H1 (cell line): Measurements from ENCODE around the gene FOXO4. TPM values are rescaled to one million over a fixed set of nuclear protein-coding genes. Genes with fewer than 3 reads are reported as not detected.

Experiments
- CTCF ChIA-PET: fragments of 300-600 bp; sonication (Branson Sonifier 250); formaldehyde crosslinking; loops from one replicate; lab custom pipeline; 2021; ENCODE audit not compliant: partially characterized antibody; lab: Charles Lee
- POLR2A ChIA-PET: fragments of 300-600 bp; sonication (Branson Sonifier 250); formaldehyde crosslinking; loops from one replicate; lab custom pipeline; 2021; ENCODE audit warnings: inconsistent platforms; ENCODE audit not compliant: partially characterized antibody; lab: Charles Lee
- DNase-seq, 2 experiments: peaks; one replicate each; pipeline versions ENCODE4 v3.0.0 to v3.0.0-alpha.2; 2010 to 2022; ENCODE audit warnings: low spot score in 2 of 2, low read depth in 1 of 2, mixed read lengths in 1 of 2
- FAIRE-seq: peaks from 2 replicates; lab custom pipeline; 2011; peaks lifted over from hg19 to GRCh38; lab: Jason Lieb, UNC
- H2AFZ ChIP-seq: 2 replicates; pipeline ENCODE4 v1.8.1; 2012; ENCODE audit warnings: low read length, inconsistent platforms
- H2AK5ac ChIP-seq: 2 replicates; pipeline ENCODE4 v1.6.1; 2013; ENCODE audit warnings: low read depth, low read length
- H2BK120ac ChIP-seq: replicated peaks from 2 replicates; pipeline ENCODE3; 2013; ENCODE audit warnings: low read depth, low read length, inconsistent platforms
- H2BK12ac ChIP-seq: 2 replicates; pipeline ENCODE4 v1.6.1; 2013; ENCODE audit warnings: low read depth, low read length
- H2BK15ac ChIP-seq: 2 replicates; pipeline ENCODE4 v1.6.1; 2013; ENCODE audit warnings: low read length
- H2BK20ac ChIP-seq: 2 replicates; pipeline ENCODE4 v1.6.1; 2013; ENCODE audit warnings: low read length
- H2BK5ac ChIP-seq: 2 replicates; pipeline ENCODE4 v1.6.1; 2013; ENCODE audit warnings: low read depth, low read length
- H3K14ac ChIP-seq: 2 replicates; pipeline ENCODE4 v1.6.1; 2013; ENCODE audit warnings: inconsistent platforms; ENCODE audit not compliant: insufficient read length
- H3K18ac ChIP-seq: 2 replicates; pipeline ENCODE4 v1.6.1; 2013; ENCODE audit warnings: low read length; ENCODE audit errors: extremely low read depth
- H3K23ac ChIP-seq: 2 replicates; pipeline ENCODE4 v1.6.1; 2013; ENCODE audit warnings: inconsistent platforms; ENCODE audit not compliant: insufficient read length
- H3K23me2 ChIP-seq: 2 replicates; pipeline ENCODE4 v1.6.1; 2013; ENCODE audit warnings: low read depth, low read length
- H3K27ac ChIP-seq: 2 replicates; pipeline ENCODE4 v1.6.1; 2011; ENCODE audit warnings: low read depth, low read length, inconsistent platforms
- H3K27me3 ChIP-seq, 4 experiments: replicated peaks in 1 of 4; 1 replicate in 1 of 4; 2 replicates in 3 of 4; pipeline versions ENCODE4 v1.6.1 to v1.8.1; 2011 to 2013; ENCODE audit warnings: low read length in 3 of 4, mild to moderate bottlenecking in 3 of 4, inconsistent platforms in 2 of 4, mixed read lengths in 2 of 4, moderate library complexity in 1 of 4; ENCODE audit not compliant: control insufficient read depth in 3 of 4, insufficient read depth in 3 of 4; ENCODE audit errors: extremely low read depth in 1 of 4
- H3K36me3 ChIP-seq, 4 experiments: 2 replicates each; pipeline versions ENCODE4 v1.6.1 to v1.8.1; 2011 to 2013; ENCODE audit warnings: mild to moderate bottlenecking in 4 of 4, low read length in 3 of 4, moderate library complexity in 2 of 4, control low read depth in 1 of 4, inconsistent platforms in 1 of 4; ENCODE audit not compliant: insufficient read depth in 4 of 4, control insufficient read depth in 2 of 4
- H3K4ac ChIP-seq: replicated peaks from 2 replicates; pipeline ENCODE3; 2013; ENCODE audit warnings: low read length, low read depth, mixed read lengths, inconsistent platforms; ENCODE audit not compliant: insufficient read length
- H3K4me1 ChIP-seq, 4 experiments: replicated peaks in 1 of 4; 1 replicate in 1 of 4; 2 replicates in 3 of 4; pipeline versions ENCODE4 v1.6.1 to v1.8.1; 2011 to 2013; ENCODE audit warnings: low read length in 3 of 4, inconsistent platforms in 2 of 4, mixed read lengths in 1 of 4; ENCODE audit not compliant: insufficient read depth in 4 of 4, control insufficient read depth in 3 of 4
- H3K4me2 ChIP-seq, 2 experiments: 2 replicates each; pipeline versions ENCODE4 v1.6.1 to v1.8.1; 2011 to 2013; ENCODE audit warnings: low read depth in 2 of 2, low read length in 2 of 2, control low read depth in 1 of 2, inconsistent platforms in 1 of 2, mild to moderate bottlenecking in 1 of 2; ENCODE audit not compliant: insufficient read depth in 1 of 2
- H3K4me3 ChIP-seq, 4 experiments: fragments of 200-600, 300-600 bp in 1 of 4; sonication (generic), shearing (Covaris generic), sonication (Bioruptor Twin) in 1 of 4; 2 replicates each; pipeline versions ENCODE4 v1.5.1 to v1.8.1; 2011 to 2016; ENCODE audit warnings: low read length in 4 of 4, low read depth in 3 of 4, control low read depth in 2 of 4, inconsistent platforms in 2 of 4, mild to moderate bottlenecking in 2 of 4, mixed read lengths in 1 of 4, moderate library complexity in 1 of 4; ENCODE audit not compliant: insufficient read depth in 2 of 4; ENCODE audit errors: extremely low read depth in 1 of 4
- H3K56ac ChIP-seq: replicated peaks from 2 replicates; pipeline ENCODE3; 2013; ENCODE audit warnings: low read depth, mild to moderate bottlenecking, mixed read lengths, low read length, inconsistent platforms; ENCODE audit not compliant: insufficient read length
- H3K79me1 ChIP-seq: 2 replicates; pipeline ENCODE4 v1.6.1; 2013; ENCODE audit warnings: low read depth, low read length, control low read depth
- H3K79me2 ChIP-seq, 2 experiments: 2 replicates each; pipeline versions ENCODE4 v1.6.1 to v1.8.1; 2012 to 2013; ENCODE audit warnings: low read length in 2 of 2, mild to moderate bottlenecking in 2 of 2, inconsistent platforms in 1 of 2; ENCODE audit not compliant: insufficient read depth in 2 of 2, control insufficient read depth in 1 of 2
- H3K9ac ChIP-seq, 4 experiments: replicated peaks in 1 of 4; 1 replicate in 1 of 4; 2 replicates in 3 of 4; pipeline versions ENCODE4 v1.6.1 to v1.8.1; 2011 to 2013; ENCODE audit warnings: low read depth in 3 of 4, low read length in 3 of 4, control low read depth in 2 of 4, mild to moderate bottlenecking in 2 of 4, moderate library complexity in 2 of 4, inconsistent platforms in 1 of 4; ENCODE audit errors: extremely low read depth in 1 of 4
- H3K9me3 ChIP-seq, 2 experiments: 2 replicates each; pipeline versions ENCODE4 v1.6.1 to v1.8.1; 2012 to 2013; ENCODE audit warnings: mild to moderate bottlenecking in 2 of 2, moderate library complexity in 2 of 2, control low read depth in 1 of 2, inconsistent platforms in 1 of 2, low read depth in 1 of 2, low read length in 1 of 2, mixed read lengths in 1 of 2; ENCODE audit not compliant: insufficient read depth in 2 of 2
- H4K20me1 ChIP-seq, 2 experiments: replicated peaks in 1 of 2; 2 replicates each; pipeline versions ENCODE3 to v1.8.1; 2011 to 2013; ENCODE audit warnings: inconsistent platforms in 2 of 2, low read length in 2 of 2, mild to moderate bottlenecking in 1 of 2; ENCODE audit not compliant: insufficient read depth in 2 of 2, control insufficient read depth in 1 of 2
- H4K5ac ChIP-seq: 2 replicates; pipeline ENCODE4 v1.6.1; 2013; ENCODE audit warnings: low read length, low read depth, mixed read lengths, inconsistent platforms; ENCODE audit not compliant: insufficient read length
- H4K8ac ChIP-seq: 2 replicates; pipeline ENCODE4 v1.8.0; 2013; ENCODE audit warnings: mild to moderate bottlenecking, moderate library complexity, low read length, inconsistent platforms; ENCODE audit not compliant: insufficient read depth; ENCODE audit errors: extremely low read depth
- H4K91ac ChIP-seq: replicated peaks from 2 replicates; pipeline ENCODE3; 2013; ENCODE audit warnings: low read length, mixed read lengths, inconsistent platforms; ENCODE audit not compliant: insufficient read length
- POU5F1 ChIP-seq: IDR thresholded peaks from 2 replicates; pipeline ENCODE4 v1.6.1; 2011; ENCODE audit warnings: low read depth, mild to moderate bottlenecking, low read length, moderate library complexity
- WGBS, 2 experiments: shearing (Covaris generic) in 1 of 2; methylation state at CpG; one replicate each; pipeline versions ENCODE4 v1.1.6 to v1.1.7; 2013 to 2015; ENCODE audit warnings: low lambda C conversion rate in 2 of 2, mixed read lengths in 2 of 2, inconsistent platforms in 1 of 2, low coverage in 1 of 2, missing lambda C conversion rate in 1 of 2; ENCODE audit not compliant: insufficient replicate concordance in 2 of 2, insufficient coverage in 1 of 2, insufficient read length in 1 of 2; ENCODE audit errors: extremely low coverage in 1 of 2, missing lambda C conversion rate in 1 of 2; 5-methylcytosine and 5-hydroxymethylcytosine counted together
- polyA plus RNA-seq, 7 experiments: library from polyadenylated mRNA; depleted of rRNA in 3 of 7; stranded (reverse) in 5 of 7; unstranded in 2 of 7; fragments of >200 nt in 5 of 7; fragments of 200-250 nt in 2 of 7; gene quantifications; 1 replicate in 5 of 7; 2 replicates in 1 of 7; 4 replicates in 1 of 7; pipeline versions ENCODE4 v1.2.1 to v1.2.3, GENCODE V29; 2011 to 2013; ENCODE audit warnings: missing spikeins in 2 of 7, mixed read lengths in 2 of 7
- total RNA-seq: library from RNA; stranded (reverse); fragmentation: NEBNext Ultra II Directional; extraction: Animal tissue kit (Norgen Biotek cat#: 25700); gene quantifications from 2 replicates; pipeline ENCODE4 v1.2.1, GENCODE V29; 2021

Gene FOXO4
- total and polyA plus RNA-seq, 2 of the 8 experiments (the other 6 are each of a cell fraction or from before 2014, with no cell fraction given): 12.3 to 57.4 TPM

GRCh38 chrX:71098302-71098701, 2.7 kb downstream of the FOXO4 start:
- Histone ChIP-seq H3K56ac (no peak overlapping the region), H2BK15ac (no peak overlapping the region), H2AK5ac (no peak overlapping the region), H3K14ac (no peak overlapping the region), H3K79me2 (peaks cover 0 to 8% of the 10 kb centered on the region in 2 experiments; a peak in 2 of 4 replicates), H3K36me3 (peaks cover 0 to 6% (median 0%) of the 10 kb centered on the region in 4 experiments; a peak in 1 of 8 replicates), H4K91ac (no peak overlapping the region), H3K23me2 (peaks cover 8% of the 10 kb centered on the region), H3K27me3 (peaks cover 0 to 5% (median 0%) of the 10 kb centered on the region in 4 experiments; a peak in 1 of 7 replicates), H3K4me2 (peak overlapping the region; percentile 68 to 95), H3K4ac (no peak overlapping the region), H3K23ac (no peak overlapping the region), H3K4me3 (peak overlapping the region in 1 of 4 experiments; percentile 53; a peak in 2 of 8 replicates), H2BK120ac (no peak overlapping the region), H4K20me1 (peaks cover 0 to 2% of the 10 kb centered on the region in 2 experiments), H2BK12ac (no peak overlapping the region), H3K9ac (no peak overlapping the region), H3K79me1 (no peaks in the 10 kb centered on the region; the same call in 1 of the 2 replicates), H3K27ac (no peak overlapping the region), H2AFZ (no peak overlapping the region), H3K4me1 (peaks cover 7 to 28% (median 17%) of the 10 kb centered on the region in 4 experiments), H3K18ac (no peak overlapping the region), H2BK5ac (0 out of 2 replicates have a peak overlapping the region, but pooled peaks have one; percentile 10), H4K5ac (no peak overlapping the region), H3K9me3 (no peaks in the 10 kb centered on the region), H4K8ac (no peak overlapping the region; the same call in 1 of the 2 replicates), H2BK20ac (no peak overlapping the region)
- WGBS, 2 experiments: 21% methylated on average over 2 of the region's 2 CpGs; no CpG with 5 or more reads in 1 of the 2 experiments
- ChIA-PET CTCF (interaction anchor here (0.9 kb wide), 1 partner anchor 32 kb away, joined by 6 read pairs; no protein-coding TSS in a partner anchor), POLR2A (no interaction called here)
- FAIRE-seq (no peak), DNase-seq (no peak)
- TF ChIP-seq POU5F1: no peak
